SKM-1 (cell line): Measurements from ENCODE around the gene UQCRHL.
"Not testable (repeated sequence)": the region's sequence is repeated elsewhere in the genome, so short reads cannot be mapped to it uniquely, and the experiment has no call there.

Experiments
- DNase-seq: peaks from one replicate; lab custom pipeline; 2025; ENCODE audit not compliant: unreplicated experiment; lab: John Stamatoyannopoulos, UW

The UQCRHL gene

DNA sequence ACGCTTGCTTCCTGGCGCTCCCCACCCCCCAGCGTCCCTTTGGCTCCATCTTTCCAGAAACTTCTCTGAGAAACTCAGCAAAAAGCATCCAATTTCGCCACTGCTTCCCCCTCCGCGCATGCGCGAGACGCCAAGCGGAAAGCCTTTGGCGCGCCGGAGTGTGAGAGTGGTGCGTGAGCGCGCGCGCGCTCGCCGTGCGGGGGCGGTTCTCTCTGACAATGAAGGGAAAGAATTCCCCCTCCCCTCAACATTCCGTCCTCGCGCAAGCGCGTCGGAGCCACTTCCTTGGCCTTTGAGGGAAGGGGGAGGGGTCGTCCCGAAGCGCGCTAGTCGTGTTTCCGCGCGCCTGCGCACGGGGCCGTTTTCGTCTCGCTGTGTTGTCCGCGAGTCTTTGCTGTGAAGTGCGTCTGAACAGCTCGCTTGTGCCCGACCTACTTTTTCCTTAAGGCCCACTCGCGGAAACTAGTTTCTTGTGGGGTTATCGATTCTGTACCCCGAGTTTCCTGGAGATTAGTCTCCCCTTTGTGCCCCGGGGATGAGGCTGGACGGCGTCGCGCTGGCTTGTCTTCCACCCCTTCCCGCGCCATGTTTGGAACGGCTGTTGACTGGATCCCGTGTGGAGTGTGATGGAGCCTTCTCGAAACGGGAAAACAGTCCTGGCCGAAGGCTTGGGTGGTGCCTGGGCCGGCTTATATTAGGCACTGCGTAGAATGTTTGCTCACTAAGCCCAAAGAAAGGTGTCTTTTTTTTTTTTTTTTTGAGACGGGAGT lies 28.5 kb upstream of the UQCRHL start:
- peak; percentile 97 for DNase-seq

GRCh38 chr1:15835205-15835740 lies 27.8 kb upstream of the UQCRHL start:
- no peak for DNase-seq

- DNase-seq = peak; percentile 63
These were observed 27.2 kb upstream of the UQCRHL start for GRCh38 chr1:15834406-15835204.

DNA sequence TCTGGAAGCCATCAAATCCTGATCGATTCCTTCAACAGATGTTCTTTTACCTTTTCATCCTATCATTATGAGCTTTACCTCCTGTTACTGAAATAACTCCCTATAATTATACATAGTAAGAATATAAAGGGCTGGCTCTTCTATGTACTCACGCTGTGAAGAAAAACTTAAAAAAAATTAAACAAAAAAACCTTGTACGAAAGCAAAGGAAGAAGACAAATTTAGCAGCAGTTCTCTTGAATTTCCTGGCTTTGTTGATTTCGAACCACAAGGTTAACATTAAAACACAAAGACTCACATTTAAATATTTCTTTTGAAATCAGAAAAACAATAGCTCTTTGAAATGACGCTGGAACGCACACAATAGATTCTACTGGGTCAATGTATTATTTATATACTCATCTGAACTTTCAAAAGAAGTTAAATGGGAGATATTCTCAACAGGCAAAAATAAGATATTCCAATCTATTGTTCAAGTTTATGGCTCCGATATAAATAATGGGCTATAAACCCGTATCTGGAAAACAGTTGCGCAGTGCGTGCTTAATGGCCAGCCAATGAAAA lies 26.5 kb upstream of the UQCRHL start:
- DNase-seq = no peak

GRCh38 chr1:15833069-15833679 lies 25.7 kb upstream of the UQCRHL start:
- DNase-seq = peak; percentile 24

GRCh38 chr1:15830258-15830657 lies 22.8 kb upstream of the UQCRHL start:
- DNase-seq = no peak

DNA sequence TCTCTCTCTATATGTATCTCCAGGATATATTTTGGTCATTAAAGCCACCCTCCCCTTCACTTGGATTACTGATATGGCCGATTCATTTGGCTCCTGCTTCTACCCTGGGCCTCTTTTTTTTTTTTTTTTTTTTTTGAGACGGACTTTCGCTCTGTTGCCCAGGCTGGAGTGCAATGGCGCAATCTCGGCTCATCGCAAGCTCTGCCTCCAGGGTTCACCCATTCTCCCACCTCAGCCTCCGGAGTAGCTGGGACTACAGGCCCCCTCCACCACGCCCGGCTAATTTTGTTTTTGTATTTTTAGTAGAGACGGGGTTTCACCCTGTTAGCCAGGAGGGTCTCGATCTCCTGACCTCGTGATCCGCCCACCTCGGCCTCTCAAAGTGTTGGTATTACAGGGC lies 21.5 kb upstream of the UQCRHL start:
- DNase-seq = not testable (repeated sequence)

- not testable (repeated sequence) for DNase-seq
These were observed 20.1 kb upstream of the UQCRHL start for GRCh38 chr1:15827567-15827966.

GRCh38 chr1:15826810-15827507 lies 19.5 kb upstream of the UQCRHL start:
- no peak for DNase-seq

- DNase-seq = no peak
These were observed 18.4 kb upstream of the UQCRHL start for GRCh38 chr1:15825800-15826199.

- DNase-seq = no peak
These were observed 13.0 kb upstream of the UQCRHL start for GRCh38 chr1:15820478-15820877.

DNA sequence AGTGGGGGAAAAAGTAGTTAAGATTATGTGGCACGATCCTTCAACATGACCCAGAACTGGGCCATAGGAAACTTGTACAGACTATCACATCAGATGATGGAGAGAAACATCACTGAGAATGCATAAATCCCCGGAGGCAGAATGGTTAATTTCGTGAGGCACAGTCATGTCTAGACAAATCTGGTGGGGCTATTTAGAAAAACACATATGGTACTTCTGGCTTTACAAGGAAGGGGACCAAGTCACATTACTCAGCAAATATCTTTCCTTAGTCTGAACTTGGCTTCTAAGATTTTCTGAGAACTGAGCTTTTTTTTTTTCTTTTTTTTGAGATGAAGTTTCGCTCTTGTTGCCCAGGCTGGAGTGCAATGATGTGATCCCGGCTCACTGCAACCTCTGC lies 9.2 kb upstream of the UQCRHL start:
- no peak for DNase-seq

DNA sequence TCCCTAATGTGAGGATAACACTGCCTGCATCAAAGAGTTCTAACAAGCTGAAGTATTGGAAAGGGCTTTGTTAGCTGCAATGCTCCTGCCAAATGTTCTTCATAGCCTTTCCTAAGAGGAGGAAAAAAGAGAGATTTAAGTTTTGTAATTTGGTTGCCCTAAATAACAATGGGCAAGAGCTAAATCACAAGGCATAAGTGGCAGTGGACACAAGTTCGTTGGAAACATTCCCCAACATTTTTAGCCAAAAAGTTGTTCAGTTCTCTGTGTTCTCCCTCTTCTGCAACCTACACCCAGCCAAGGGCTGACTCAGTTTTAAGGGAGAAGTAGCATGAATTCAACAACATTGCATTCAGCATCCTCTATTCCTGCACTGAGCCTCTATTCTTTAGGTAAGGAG lies 2.6 kb upstream of the UQCRHL start:
- no peak for DNase-seq

DNA sequence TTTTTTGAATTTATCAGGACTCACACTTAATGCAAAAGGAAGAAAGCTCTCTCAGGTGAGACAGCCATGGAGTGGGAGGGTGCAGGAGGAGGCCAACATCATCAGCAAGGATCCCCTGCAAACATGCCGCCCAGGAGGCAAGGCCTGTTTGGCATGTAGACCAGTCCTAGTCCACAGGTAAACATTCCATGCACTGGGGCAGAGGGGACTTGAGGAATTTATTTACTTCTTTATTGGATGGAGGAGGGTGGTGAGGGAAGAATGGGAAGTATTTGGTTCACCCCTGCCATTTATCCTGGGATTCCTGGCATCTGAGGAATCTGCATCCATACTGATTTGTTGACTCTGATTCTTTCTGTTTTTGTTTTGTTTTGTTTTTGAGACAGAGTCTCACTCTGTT lies 1.5 kb upstream of the UQCRHL start:
- no peak for DNase-seq

GRCh38 chr1:15807121-15807520 lies 328 bp downstream of the UQCRHL start:
- no peak for DNase-seq

DNA sequence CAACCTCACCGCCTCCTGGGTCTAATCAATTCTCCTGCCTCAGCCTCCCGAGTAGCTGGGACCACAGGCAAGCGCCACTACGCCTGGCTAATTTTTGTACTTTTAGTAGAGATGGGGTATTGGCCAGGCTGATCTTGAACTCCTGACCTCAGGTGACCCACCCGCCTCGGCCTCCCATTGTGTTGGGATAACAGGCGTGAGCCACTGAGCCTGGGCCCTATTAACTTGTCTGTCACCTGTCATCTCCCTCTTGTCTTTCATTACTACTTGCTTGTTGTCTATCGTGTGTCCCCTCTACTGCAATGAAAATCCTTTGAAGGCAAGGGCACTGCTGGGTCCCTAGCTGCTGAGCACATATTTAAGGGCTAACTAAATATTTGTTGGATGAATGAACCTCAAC lies 3.4 kb downstream of the UQCRHL start:
- no peak for DNase-seq

DNA sequence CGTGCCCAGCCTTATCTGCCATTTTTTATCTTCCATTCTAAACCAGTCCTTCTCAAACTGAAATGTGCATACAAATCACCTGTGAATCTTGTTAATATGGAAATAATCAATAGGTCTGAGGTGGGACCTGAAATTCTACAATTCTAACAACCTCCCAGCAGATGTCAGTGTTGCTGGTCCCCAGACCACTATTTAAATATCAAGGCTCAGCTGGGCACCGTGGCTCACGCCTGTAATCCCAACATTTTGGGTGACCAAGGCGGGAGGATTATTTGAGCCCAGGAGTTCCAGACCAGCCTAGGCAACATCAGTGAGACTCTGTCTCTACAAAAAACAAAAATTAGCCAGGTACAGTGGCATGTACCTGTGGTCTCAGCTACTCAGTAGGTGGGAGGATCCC lies 4.1 kb downstream of the UQCRHL start:
- DNase-seq = peak; percentile 10

GRCh38 chr1:15802234-15802965 lies 5.0 kb downstream of the UQCRHL start:
- DNase-seq = no peak

- DNase-seq = no peak
These were observed 7.3 kb downstream of the UQCRHL start for GRCh38 chr1:15799928-15800835.
